ENCODE results near the gene ZNF408.
A peak's percentile ranks its signal among the peaks of the same experiment; 100 is the strongest.
"Not testable (repeated sequence)": the region's sequence is repeated elsewhere in the genome, so short reads cannot be mapped to it uniquely, and the experiment has no call there.

ZNF408 gene

DNA sequence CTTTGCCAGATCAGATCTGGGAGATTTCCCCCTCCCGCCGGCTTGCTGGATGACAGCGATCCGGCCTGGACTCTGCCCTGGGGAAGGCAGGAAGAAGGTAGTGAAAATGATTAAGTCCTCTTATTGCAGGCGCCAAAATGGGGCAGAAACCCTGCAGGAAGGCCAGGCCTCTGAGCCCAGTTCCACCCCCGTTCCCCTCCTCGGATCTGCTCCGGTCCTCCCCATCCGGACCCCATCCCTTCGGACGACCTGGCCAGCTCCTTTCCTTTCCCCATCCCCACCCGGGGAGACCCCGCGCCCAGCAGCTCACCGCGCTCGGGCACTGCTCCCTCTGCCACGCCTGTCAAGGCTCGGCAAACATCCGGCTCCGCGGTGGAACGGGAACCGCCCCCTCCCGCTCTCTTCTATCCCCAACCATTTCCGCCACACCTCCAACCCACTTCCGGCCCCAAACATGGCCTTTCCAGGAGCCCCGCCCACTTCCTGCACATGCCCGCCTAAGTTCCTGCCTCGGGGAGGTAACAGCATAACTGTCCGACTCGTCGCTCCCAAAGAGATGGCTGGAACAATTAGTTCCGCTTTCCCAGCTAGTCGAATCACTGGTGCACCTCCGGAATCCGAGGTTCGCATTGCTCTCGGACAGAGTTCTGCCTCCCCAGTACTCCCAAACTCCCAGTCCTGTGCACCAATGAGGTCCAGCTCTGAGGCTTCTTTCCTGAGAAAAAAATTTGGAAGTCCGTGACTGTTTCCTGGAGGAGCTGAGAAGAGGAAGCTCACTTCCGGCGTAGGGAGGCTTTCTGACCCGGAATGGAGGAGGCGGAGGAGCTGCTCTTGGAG is at the start of gene ZNF408, which contains the start of gene ARHGAP1:
Gene ZNF408 (plus strand): TSS at position 791 of the 837 bp plus-strand sequence. CDS start 17 bp downstream, at position 808.
Gene ARHGAP1 (minus strand): TSS at position 379 of the 837 bp plus-strand sequence. CDS start 4,512 bp downstream, outside the sequence.
- peak; percentile 99 for DNase-seq (ENCODE audit: low spot score)

DNA sequence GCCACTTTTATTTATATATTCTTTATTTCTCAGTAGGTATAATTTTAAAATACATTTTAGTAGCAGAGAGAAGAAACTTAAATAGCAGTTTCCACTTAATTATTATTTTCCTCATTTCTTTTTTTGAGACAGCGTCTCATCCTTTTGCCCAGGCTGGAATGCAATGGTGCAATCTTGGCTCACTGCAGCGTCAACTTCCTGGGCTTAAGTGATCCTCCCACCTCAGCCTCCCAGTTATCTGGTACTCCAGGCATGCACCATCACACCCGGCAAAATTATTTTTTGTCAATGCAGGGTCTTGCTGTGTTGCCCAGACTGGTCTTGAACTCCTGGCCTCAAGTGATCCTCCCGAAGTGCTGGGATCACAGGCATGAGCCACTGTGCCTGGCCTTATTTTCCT is 45.2 kb upstream of the ZNF408 start:
- no peak for DNase-seq (ENCODE audit: low spot score)

DNA sequence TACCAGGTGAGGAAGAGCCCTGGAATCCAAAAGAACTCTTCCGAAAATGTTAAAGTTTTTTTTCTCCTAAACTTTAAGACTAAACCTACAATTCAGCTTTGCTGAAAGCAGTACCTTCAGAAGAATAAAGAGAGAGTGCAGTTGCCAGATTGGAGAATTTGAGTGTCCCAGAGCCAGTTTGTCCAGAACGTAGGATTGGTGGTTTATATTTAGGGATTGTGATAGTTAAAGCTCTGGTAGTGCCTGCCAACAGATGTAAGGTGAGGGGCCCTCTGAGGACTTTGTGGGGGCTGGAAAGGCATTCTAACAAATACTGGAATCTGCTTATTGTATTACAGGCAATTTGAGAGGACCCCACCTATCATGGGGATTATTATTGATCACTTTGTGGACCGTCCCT is 43.6 kb upstream of the ZNF408 start:
- no peak for DNase-seq (ENCODE audit: low spot score)

DNA sequence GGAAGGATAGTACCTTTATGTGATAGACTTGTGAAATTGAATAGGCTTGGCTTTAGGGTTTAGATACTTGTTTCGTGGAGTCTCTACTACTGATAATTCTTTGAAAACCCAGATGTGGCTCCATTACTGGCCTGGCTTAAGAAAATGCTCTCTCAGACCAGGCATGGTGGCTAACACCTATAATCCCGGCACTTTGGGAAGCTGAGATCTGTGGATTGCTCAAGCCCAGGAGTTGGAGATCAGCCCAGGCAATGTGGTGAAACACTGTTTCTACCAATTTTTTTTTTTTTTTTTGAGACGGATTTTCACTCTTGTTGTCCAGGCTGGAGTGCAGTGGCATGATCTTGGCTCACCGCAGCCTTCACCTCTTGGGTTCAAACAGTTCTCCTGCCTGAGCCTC is 42.6 kb upstream of the ZNF408 start:
- no peak for DNase-seq (ENCODE audit: low spot score)

DNA sequence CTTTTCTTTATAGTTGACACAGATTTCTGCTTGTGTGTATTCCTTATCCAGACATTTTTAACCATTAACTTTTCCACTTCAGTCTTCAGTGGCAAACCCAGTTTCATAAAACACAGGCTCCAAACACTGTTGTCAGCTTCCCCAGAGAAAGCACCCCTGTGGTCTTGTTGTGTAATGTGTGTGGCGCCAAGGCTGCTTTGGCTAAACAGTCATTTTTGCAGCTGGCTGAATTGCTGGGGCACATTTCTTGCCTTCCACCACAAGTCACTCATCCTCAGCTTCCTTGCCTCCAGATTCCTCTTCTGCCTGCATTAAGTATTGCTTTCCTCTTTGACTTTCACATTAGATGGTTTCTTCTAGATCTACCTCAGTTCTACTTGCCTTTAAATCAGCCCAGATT is 40.9 kb upstream of the ZNF408 start:
- no peak for DNase-seq (ENCODE audit: low spot score)

- no peak for DNase-seq (ENCODE audit: low spot score)
Observed at GRCh38 chr11:46661836-46662235, 39.0 kb upstream of the ZNF408 start.

DNA sequence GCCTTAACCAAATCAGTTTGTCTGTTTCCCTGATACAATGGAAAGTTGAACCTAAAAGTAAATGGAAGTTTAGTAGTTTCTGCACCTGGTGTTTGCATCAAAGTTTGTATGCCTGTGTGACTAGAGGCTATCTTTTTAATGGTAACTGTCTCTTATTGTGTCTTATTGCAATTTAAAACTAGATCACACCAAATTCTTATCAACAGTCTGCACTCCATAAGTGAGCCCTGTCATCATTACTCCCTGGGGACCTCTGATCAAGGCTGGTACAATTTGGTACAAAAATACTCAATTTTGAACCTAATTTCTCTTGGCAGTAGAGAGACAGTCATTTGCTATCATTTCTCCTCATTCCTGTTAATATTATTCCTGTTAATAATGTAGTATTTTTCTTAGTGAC is 38.5 kb upstream of the ZNF408 start:
- DNase-seq (ENCODE audit: low spot score), result peak; percentile 14

GRCh38 chr11:46663277-46663940 is 37.4 kb upstream of the ZNF408 start:
- DNase-seq (ENCODE audit: low spot score), result no peak

GRCh38 chr11:46664612-46665011 is 36.2 kb upstream of the ZNF408 start:
- peak; percentile 16 for DNase-seq (ENCODE audit: low spot score)

DNA sequence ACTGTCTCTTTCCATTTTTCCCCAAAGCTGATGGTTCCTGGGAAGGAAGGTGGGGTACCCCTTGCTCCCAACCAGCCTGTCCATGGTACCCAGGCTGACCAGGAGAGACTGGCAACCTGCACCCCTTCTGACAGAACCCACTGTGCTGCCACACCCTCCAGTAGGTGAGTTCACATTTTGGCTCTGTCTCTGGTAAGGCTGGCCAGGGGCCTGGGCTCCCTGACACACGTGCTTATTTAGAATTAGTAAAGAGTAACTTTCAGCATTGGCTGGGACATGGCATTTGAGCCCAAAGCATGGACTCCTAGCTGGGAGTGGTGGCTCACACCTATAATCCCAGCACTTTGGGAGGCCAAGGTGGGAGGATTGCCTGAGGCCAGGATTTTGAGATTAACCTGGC is 35.5 kb upstream of the ZNF408 start:
- DNase-seq (ENCODE audit: low spot score), result no peak

GRCh38 chr11:46666516-46666915 is 34.3 kb upstream of the ZNF408 start:
- no peak for DNase-seq (ENCODE audit: low spot score)

GRCh38 chr11:46667043-46667481 is 33.8 kb upstream of the ZNF408 start:
- no peak for DNase-seq (ENCODE audit: low spot score)

DNA sequence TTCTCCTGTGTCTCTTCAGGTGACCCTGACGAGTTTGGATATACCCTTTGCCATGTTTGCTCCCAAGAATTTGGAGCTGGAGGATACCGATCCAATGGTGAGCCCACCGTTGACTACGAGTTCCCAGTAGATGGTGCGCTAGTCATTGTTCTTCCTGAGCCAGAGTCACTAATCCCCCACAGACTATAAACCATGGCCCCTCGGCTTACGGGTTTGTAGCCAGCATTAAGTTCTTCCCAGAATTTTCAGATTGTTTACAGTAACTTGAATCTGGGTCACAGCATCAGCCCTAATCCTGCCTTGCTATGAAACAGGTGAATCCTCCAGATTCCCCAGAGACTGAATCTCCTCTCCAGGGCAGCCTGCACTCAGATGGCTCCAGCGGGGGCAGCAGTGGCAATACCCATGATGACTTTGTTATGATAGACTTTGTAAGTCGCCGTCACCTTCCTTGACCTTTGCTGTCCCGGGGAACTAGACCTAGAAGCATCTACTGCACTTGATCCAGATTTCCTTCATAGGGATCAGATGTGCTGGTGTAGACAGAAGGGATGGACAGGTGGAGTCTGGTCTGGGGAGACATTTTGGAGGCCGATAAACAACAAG is 32.2 kb upstream of the ZNF408 start:
- DNase-seq (ENCODE audit: low spot score), result no peak

DNA sequence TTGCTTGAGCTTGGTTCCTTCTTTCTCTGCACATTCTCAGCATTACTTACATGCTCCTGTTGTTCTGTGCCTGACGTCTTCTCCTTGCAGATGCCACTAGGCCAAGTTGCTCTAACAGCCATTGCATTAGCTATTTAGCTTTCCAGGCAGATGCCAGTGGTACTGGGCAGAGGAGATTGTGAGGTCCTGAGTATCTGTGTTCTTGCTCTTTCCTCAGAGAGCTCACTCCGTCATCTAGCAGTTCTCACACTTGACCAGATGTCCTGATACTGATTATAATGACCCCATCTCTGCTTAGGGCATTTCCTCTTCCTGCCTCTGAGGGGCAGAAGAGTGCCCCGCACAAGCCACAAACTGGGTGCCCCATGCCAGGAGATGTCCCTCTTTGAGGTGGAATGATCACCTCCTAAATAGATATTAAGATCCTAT is 31.1 kb upstream of the ZNF408 start:
- DNase-seq (ENCODE audit: low spot score), result peak; percentile 49

DNA sequence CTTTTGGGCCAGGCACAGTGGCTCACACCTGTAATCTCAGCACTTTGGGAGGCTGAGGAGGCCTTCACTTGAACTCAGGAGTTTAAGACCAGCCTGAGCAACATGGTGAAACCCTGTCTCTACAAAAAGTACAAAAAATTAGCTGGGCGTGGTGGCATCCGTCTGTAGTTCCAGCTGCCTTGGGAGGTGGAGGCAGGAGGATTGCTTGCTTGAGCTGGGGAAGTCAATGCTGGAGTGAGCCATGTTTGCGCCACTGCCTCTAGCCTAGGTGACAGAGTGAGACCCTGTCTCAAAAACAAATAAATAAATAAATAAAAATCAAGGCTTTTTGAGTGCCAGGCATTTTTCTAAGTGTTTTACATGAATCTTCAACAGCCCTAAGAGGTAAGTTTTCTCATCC is 30.3 kb upstream of the ZNF408 start:
- DNase-seq (ENCODE audit: low spot score), result not testable (repeated sequence)

DNA sequence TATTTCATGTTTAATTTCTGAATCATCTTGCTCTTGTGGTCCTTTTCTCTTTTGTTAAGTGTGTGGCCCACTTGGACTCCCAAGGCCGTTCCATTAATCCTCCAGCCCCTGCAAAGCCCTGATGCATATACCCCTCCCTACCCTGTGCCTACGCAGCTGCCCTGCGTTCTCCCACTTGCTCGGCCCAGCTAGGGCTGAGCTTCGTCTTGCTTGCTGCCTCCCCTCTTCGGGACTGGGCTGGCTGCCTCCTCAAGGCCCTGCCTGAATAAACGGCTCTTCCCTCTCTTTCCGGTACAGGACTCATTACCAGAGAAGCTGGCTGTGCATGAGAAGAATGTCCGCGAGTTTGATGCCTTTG is 28.9 kb upstream of the ZNF408 start:
- DNase-seq (ENCODE audit: low spot score), result no peak

DNA sequence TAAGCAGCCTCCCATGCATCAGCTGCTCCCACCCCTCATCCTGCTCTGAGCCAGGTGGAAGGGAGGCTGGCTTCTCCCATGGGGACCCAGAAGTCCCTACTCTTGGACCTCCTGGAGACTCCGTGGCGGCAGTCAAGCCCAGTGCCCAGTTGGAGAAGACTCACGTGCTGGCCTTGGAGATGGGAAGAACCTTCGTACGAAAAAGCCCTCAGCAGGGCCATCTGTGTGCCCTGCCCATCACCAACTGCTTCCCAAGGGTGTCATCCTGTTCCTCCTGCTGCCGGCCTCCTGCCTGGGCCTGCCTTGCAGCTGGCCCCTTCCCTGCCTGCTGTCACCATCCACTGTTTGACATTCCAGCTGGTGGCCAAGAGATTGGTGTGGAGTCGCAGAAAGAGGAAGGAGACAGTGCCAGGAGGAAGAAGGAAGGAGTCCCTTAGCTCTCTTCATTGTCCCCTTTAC is 28.4 kb upstream of the ZNF408 start:
- no peak for DNase-seq (ENCODE audit: low spot score)

DNA sequence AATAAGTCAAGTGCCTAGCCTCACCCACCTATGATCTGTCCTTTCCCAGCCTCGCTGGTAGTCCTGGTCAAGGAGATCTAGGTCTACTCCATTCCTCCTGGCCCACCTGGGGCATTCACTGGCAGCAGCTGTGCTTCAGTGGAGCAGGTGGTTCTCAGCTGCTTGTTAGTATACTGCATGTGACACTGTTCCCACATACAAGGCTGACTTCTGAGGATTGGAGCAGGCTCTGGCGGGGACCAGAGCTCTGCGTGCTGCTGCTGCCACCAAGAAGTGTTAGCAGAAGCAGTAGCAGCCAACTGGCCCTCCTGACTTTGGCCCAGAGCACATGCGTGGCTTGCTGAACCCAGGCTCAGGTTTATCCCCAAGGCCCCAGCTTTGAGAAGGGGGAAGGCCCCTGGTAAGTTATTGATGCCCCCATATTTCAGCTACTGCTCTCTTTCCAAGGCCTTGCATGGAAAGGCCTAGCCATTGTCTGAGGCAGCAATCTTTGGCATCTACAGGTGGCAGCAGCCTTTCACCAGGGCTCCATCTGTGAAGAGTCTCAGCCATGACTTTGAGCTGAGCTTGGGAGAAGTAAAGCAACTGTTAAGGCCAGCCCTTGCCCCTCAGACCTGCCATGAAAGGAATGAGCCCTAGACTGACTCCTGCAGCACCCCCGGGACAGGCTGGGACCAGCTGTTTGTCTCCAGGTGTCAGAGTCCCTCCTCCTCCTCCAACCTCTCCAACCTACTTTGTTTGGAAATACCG is 26.9 kb upstream of the ZNF408 start:
- no peak for DNase-seq (ENCODE audit: low spot score)

DNA sequence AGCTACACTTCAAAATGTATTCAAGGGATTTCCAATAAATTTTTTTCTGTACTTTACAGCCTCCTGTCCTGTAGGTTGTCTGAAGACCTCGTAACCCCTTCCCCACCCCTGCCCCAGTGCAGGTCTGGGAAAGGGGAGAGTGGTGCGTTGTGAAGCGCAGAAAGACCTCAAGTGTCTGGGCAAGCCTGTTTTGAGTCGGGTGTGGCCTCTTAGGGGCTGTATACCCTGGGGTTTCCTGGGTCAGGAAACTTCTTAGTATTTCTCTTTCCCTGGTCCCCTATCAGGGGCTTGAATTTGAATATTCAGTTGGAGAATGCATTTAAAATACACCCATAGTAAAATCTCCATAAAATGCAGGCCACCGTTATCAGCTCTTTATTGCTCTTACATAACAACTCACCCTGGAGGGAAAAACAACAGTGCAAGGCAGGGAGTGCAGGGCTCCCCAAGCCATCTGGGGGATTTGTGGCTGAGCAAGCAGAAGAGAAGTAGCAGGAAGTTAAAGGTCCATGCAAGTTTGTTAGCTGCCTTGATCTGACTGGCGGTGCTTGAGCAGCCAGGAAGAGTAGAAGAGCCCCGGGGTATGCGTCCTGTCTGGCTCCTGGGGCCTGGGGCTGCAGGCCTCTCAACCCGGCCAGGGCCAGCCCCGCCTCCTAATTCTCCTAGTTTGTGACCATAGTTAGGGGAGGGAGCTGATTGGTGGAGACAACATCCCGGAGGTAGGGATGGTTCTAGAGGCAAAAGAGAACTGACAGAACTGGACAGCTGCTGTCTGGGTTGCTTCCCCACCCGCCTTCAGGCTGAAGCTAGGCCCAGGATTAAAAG is 26.2 kb upstream of the ZNF408 start:
- DNase-seq (ENCODE audit: low spot score), result no peak

DNA sequence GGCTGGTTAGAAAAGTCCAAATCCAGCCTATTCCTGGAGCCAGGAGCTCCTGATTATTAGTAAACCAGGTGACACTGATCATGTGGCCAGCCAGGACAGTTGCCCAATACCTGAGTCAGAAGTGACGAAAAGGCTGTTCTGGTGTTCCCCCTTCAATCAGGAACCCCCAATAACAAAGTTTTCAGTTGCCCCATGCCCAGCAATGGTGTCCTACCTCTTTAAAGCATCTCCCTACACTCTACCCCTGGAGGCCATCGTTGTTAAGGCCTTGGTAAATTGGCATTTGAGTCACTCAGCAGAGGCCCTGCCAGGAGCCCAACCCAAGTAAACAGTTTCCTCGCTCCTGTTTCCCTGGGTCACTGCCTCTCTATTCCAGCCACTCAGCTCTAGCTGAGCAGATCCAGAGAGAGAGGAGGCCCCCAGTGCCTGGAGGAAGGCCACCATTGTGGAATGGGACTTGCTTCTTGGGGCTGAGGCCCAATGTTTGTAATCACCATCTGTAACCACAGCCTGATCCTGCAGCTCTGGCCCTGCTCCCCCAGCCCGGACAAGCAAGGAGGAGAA is 25.5 kb upstream of the ZNF408 start:
- no peak for DNase-seq (ENCODE audit: low spot score)

- DNase-seq (ENCODE audit: low spot score), result no peak
Observed at GRCh38 chr11:46675949-46676348, 24.9 kb upstream of the ZNF408 start.

Data from hematopoietic multipotent progenitor cell treated with erythropoietin and hydrocortisone succinate and interleukin-3 and kit ligand, for 15 days (in vitro differentiated cells).